ENCODE results near the gene CHST13.

CHST13 gene

GRCh38 chr3:126511291-126511690 lies 12.7 kb upstream of the CHST13 start:
- DNase-seq, result no peak

- DNase-seq, result no peak
These were observed 11.9 kb upstream of the CHST13 start for GRCh38 chr3:126512026-126512425.

- no peak for DNase-seq
These were observed 10.9 kb upstream of the CHST13 start for GRCh38 chr3:126512916-126513650.

GRCh38 chr3:126514161-126514560 lies 9.8 kb upstream of the CHST13 start:
- DNase-seq, result no peak

GRCh38 chr3:126515066-126515706 lies 8.8 kb upstream of the CHST13 start:
- DNase-seq, result no peak

- DNase-seq, result no peak
These were observed 7.6 kb upstream of the CHST13 start for GRCh38 chr3:126516152-126516935.

GRCh38 chr3:126516936-126517290 lies 7.0 kb upstream of the CHST13 start:
- no peak for DNase-seq

- no peak for DNase-seq
These were observed 6.5 kb upstream of the CHST13 start, which contains the start of gene UROC1 for GRCh38 chr3:126517291-126517951. UROC1 (minus strand) TSS chr3:126517773; CDS start chr3:126517719, 54 bp downstream.

- no peak for DNase-seq
These were observed 5.8 kb upstream of the CHST13 start for GRCh38 chr3:126517986-126518778.

GRCh38 chr3:126518779-126519177 lies 5.2 kb upstream of the CHST13 start:
- DNase-seq, result no peak

GRCh38 chr3:126519506-126520455 lies 4.2 kb upstream of the CHST13 start:
- DNase-seq, result no peak

- DNase-seq, result peak; percentile 30
These were observed 2.6 kb upstream of the CHST13 start for GRCh38 chr3:126521122-126521891.

GRCh38 chr3:126522363-126522788 lies 1.6 kb upstream of the CHST13 start:
- DNase-seq, result peak; percentile 50

GRCh38 chr3:126524429-126524988 lies 554 bp downstream of the CHST13 start:
- DNase-seq, result no peak

GRCh38 chr3:126525091-126525852 lies 1.3 kb downstream of the CHST13 start:
- no peak for DNase-seq

- no peak for DNase-seq
These were observed 2.1 kb downstream of the CHST13 start for GRCh38 chr3:126525853-126526667.

GRCh38 chr3:126526668-126527005 lies 2.7 kb downstream of the CHST13 start:
- DNase-seq, result no peak

GRCh38 chr3:126527006-126527405 lies 3.1 kb downstream of the CHST13 start:
- no peak for DNase-seq

All from NCI-H2171 (cell line).